ENCODE measurements around the gene SMIM13.

The SMIM13 gene

GRCh38 chr6:11096109-11096508 is 2.5 kb downstream of the SMIM13 start:
- H3K9ac ChIP-seq (ENCODE audit: low read length in 5 of 5), result no peak overlapping the region
- no peaks in the 10 kb centered on the region for H3K27me3 ChIP-seq (ENCODE audit: control insufficient read depth in 5 of 5, insufficient read depth in 4 of 5, low read length in 5 of 5)
- H3K4me1 ChIP-seq (ENCODE audit: control insufficient read depth in 5 of 5, insufficient read depth in 5 of 5, low read length in 5 of 5), result peaks cover 4 to 24% (median 19%) of the 10 kb centered on the region in 5 donors
- no peaks in the 10 kb centered on the region for H3K36me3 ChIP-seq (ENCODE audit: control insufficient read depth in 5 of 5, insufficient read depth in 5 of 5, low read length in 5 of 5)
- H3K9me3 ChIP-seq (ENCODE audit: control insufficient read depth in 5 of 5, low read length in 5 of 5), result no peaks in the 10 kb centered on the region
- H3K4me3 ChIP-seq (ENCODE audit: low read depth in 1 of 5, low read length in 5 of 5), result no peak overlapping the region
- no peak overlapping the region for H3K27ac ChIP-seq (ENCODE audit: low read depth, low read length)

GRCh38 chr6:11097476-11097875 is 3.8 kb downstream of the SMIM13 start:
- Histone ChIP-seq H3K36me3 (ENCODE audit: control insufficient read depth in 5 of 5, insufficient read depth in 5 of 5, low read length in 5 of 5) (no peaks in the 10 kb centered on the region), H3K27me3 (ENCODE audit: control insufficient read depth in 5 of 5, insufficient read depth in 4 of 5, low read length in 5 of 5) (no peaks in the 10 kb centered on the region), H3K4me3 (ENCODE audit: low read depth in 1 of 5, low read length in 5 of 5) (no peak overlapping the region), H3K9me3 (ENCODE audit: control insufficient read depth in 5 of 5, low read length in 5 of 5) (no peaks in the 10 kb centered on the region), H3K4me1 (ENCODE audit: control insufficient read depth in 5 of 5, insufficient read depth in 5 of 5, low read length in 5 of 5) (peaks cover 4 to 24% (median 19%) of the 10 kb centered on the region in 5 donors), H3K27ac (ENCODE audit: low read depth, low read length) (no peak overlapping the region), H3K9ac (ENCODE audit: low read length in 5 of 5) (no peak overlapping the region)

GRCh38 chr6:11098004-11098403 is 4.4 kb downstream of the SMIM13 start:
- Histone ChIP-seq H3K9ac (ENCODE audit: low read length in 5 of 5) (no peak overlapping the region), H3K4me3 (ENCODE audit: low read depth in 1 of 5, low read length in 5 of 5) (no peak overlapping the region), H3K27ac (ENCODE audit: low read depth, low read length) (no peak overlapping the region), H3K36me3 (ENCODE audit: control insufficient read depth in 5 of 5, insufficient read depth in 5 of 5, low read length in 5 of 5) (no peaks in the 10 kb centered on the region), H3K9me3 (ENCODE audit: control insufficient read depth in 5 of 5, low read length in 5 of 5) (no peaks in the 10 kb centered on the region), H3K4me1 (ENCODE audit: control insufficient read depth in 5 of 5, insufficient read depth in 5 of 5, low read length in 5 of 5) (peaks cover 4 to 20% (median 16%) of the 10 kb centered on the region in 5 donors), H3K27me3 (ENCODE audit: control insufficient read depth in 5 of 5, insufficient read depth in 4 of 5, low read length in 5 of 5) (no peaks in the 10 kb centered on the region)

- no peaks in the 10 kb centered on the region for H3K36me3 ChIP-seq (ENCODE audit: control insufficient read depth in 5 of 5, insufficient read depth in 5 of 5, low read length in 5 of 5)
- H3K27me3 ChIP-seq (ENCODE audit: control insufficient read depth in 5 of 5, insufficient read depth in 4 of 5, low read length in 5 of 5), result no peaks in the 10 kb centered on the region
Observed at GRCh38 chr6:11101417-11101816, 7.8 kb downstream of the SMIM13 start.

GRCh38 chr6:11103065-11103464 is 9.4 kb downstream of the SMIM13 start:
- no peaks in the 10 kb centered on the region for H3K9me3 ChIP-seq (ENCODE audit: control insufficient read depth in 5 of 5, low read length in 5 of 5)
- H3K27me3 ChIP-seq (ENCODE audit: control insufficient read depth in 5 of 5, insufficient read depth in 4 of 5, low read length in 5 of 5), result no peaks in the 10 kb centered on the region
- H3K4me1 ChIP-seq (ENCODE audit: control insufficient read depth in 5 of 5, insufficient read depth in 5 of 5, low read length in 5 of 5), result peaks cover 0 to 9% (median 0%) of the 10 kb centered on the region in 5 donors
- no peak overlapping the region for H3K27ac ChIP-seq (ENCODE audit: low read depth, low read length)
- no peak overlapping the region for H3K4me3 ChIP-seq (ENCODE audit: low read depth in 1 of 5, low read length in 5 of 5)
- no peak overlapping the region for H3K9ac ChIP-seq (ENCODE audit: low read length in 5 of 5)
- H3K36me3 ChIP-seq (ENCODE audit: control insufficient read depth in 5 of 5, insufficient read depth in 5 of 5, low read length in 5 of 5), result no peaks in the 10 kb centered on the region

More at GRCh38 chr6:11101417-11101816, 7.8 kb downstream of the SMIM13 start:
- Histone ChIP-seq H3K4me1 (ENCODE audit: control insufficient read depth in 5 of 5, insufficient read depth in 5 of 5, low read length in 5 of 5) (peaks cover 0 to 1% (median 0%) of the 10 kb centered on the region in 5 donors), H3K4me3 (ENCODE audit: low read depth in 1 of 5, low read length in 5 of 5) (no peak overlapping the region), H3K9ac (ENCODE audit: low read length in 5 of 5) (no peak overlapping the region), H3K9me3 (ENCODE audit: control insufficient read depth in 5 of 5, low read length in 5 of 5) (no peaks in the 10 kb centered on the region), H3K27ac (ENCODE audit: low read depth, low read length) (no peak overlapping the region)

- Histone ChIP-seq H3K36me3 (ENCODE audit: control insufficient read depth in 5 of 5, insufficient read depth in 5 of 5, low read length in 5 of 5) (no peaks in the 10 kb centered on the region), H3K27me3 (ENCODE audit: control insufficient read depth in 5 of 5, insufficient read depth in 4 of 5, low read length in 5 of 5) (no peaks in the 10 kb centered on the region), H3K27ac (ENCODE audit: low read depth, low read length) (no peak overlapping the region)
Observed at GRCh38 chr6:11108726-11109125, 15.1 kb downstream of the SMIM13 start.

GRCh38 chr6:11110921-11111768 is 17.5 kb downstream of the SMIM13 start, which contains the start of gene ERVFRD-1:
ERVFRD-1 (minus strand) TSS chr6:11111725; CDS start chr6:11105310, 6,415 bp downstream.
- H3K36me3 ChIP-seq (ENCODE audit: control insufficient read depth in 5 of 5, insufficient read depth in 5 of 5, low read length in 5 of 5), result no peaks in the 10 kb centered on the region
- peaks cover 0 to 18% (median 8%) of the 10 kb centered on the region in 5 donors for H3K4me1 ChIP-seq (ENCODE audit: control insufficient read depth in 5 of 5, insufficient read depth in 5 of 5, low read length in 5 of 5)
- H3K4me3 ChIP-seq (ENCODE audit: low read depth in 1 of 5, low read length in 5 of 5), result peak within 1 kb of the TSS in 2 of 5 donors; percentile 9 to 29
- no peaks in the 10 kb centered on the region for H3K27me3 ChIP-seq (ENCODE audit: control insufficient read depth in 5 of 5, insufficient read depth in 4 of 5, low read length in 5 of 5)
- no peak within 1 kb of the TSS for H3K27ac ChIP-seq (ENCODE audit: low read depth, low read length)
- H3K9me3 ChIP-seq (ENCODE audit: control insufficient read depth in 5 of 5, low read length in 5 of 5), result no peaks in the 10 kb centered on the region
- no peak within 1 kb of the TSS for H3K9ac ChIP-seq (ENCODE audit: low read length in 5 of 5)

More at GRCh38 chr6:11108726-11109125, 15.1 kb downstream of the SMIM13 start:
- Histone ChIP-seq H3K9me3 (ENCODE audit: control insufficient read depth in 5 of 5, low read length in 5 of 5) (no peaks in the 10 kb centered on the region), H3K4me1 (ENCODE audit: control insufficient read depth in 5 of 5, insufficient read depth in 5 of 5, low read length in 5 of 5) (peaks cover 0 to 18% (median 8%) of the 10 kb centered on the region in 5 donors), H3K4me3 (ENCODE audit: low read depth in 1 of 5, low read length in 5 of 5) (no peak overlapping the region), H3K9ac (ENCODE audit: low read length in 5 of 5) (no peak overlapping the region)

- H3K27ac ChIP-seq (ENCODE audit: low read depth, low read length), result no peak overlapping the region
- no peaks in the 10 kb centered on the region for H3K36me3 ChIP-seq (ENCODE audit: control insufficient read depth in 5 of 5, insufficient read depth in 5 of 5, low read length in 5 of 5)
- H3K27me3 ChIP-seq (ENCODE audit: control insufficient read depth in 5 of 5, insufficient read depth in 4 of 5, low read length in 5 of 5), result no peaks in the 10 kb centered on the region
- H3K9me3 ChIP-seq (ENCODE audit: control insufficient read depth in 5 of 5, low read length in 5 of 5), result no peaks in the 10 kb centered on the region
- peak overlapping the region in 2 of 5 donors; percentile 9 to 29 for H3K4me3 ChIP-seq (ENCODE audit: low read depth in 1 of 5, low read length in 5 of 5)
- peaks cover 0 to 13% (median 8%) of the 10 kb centered on the region in 5 donors for H3K4me1 ChIP-seq (ENCODE audit: control insufficient read depth in 5 of 5, insufficient read depth in 5 of 5, low read length in 5 of 5)
- no peak overlapping the region for H3K9ac ChIP-seq (ENCODE audit: low read length in 5 of 5)
Observed at GRCh38 chr6:11111769-11112437, 18.3 kb downstream of the SMIM13 start.

GRCh38 chr6:11113038-11113437 is 19.4 kb downstream of the SMIM13 start:
- Histone ChIP-seq H3K36me3 (ENCODE audit: control insufficient read depth in 5 of 5, insufficient read depth in 5 of 5, low read length in 5 of 5) (no peaks in the 10 kb centered on the region), H3K4me1 (ENCODE audit: control insufficient read depth in 5 of 5, insufficient read depth in 5 of 5, low read length in 5 of 5) (peaks cover 0 to 11% (median 8%) of the 10 kb centered on the region in 5 donors), H3K9ac (ENCODE audit: low read length in 5 of 5) (no peak overlapping the region), H3K27me3 (ENCODE audit: control insufficient read depth in 5 of 5, insufficient read depth in 4 of 5, low read length in 5 of 5) (no peaks in the 10 kb centered on the region), H3K4me3 (ENCODE audit: low read depth in 1 of 5, low read length in 5 of 5) (no peak overlapping the region), H3K27ac (ENCODE audit: low read depth, low read length) (no peak overlapping the region), H3K9me3 (ENCODE audit: control insufficient read depth in 5 of 5, low read length in 5 of 5) (no peaks in the 10 kb centered on the region)

Data from subcutaneous abdominal adipose tissue (tissue), 5 donors.